GDM1 (cell line): ENCODE measurements around the gene AUTS2.
"Not testable (repeated sequence)": the region's sequence is repeated elsewhere in the genome, so short reads cannot be mapped to it uniquely, and the experiment has no call there.

Experiments
- DNase-seq: peaks from one replicate; lab custom pipeline; 2025; lab: John Stamatoyannopoulos, UW

Gene AUTS2

DNA sequence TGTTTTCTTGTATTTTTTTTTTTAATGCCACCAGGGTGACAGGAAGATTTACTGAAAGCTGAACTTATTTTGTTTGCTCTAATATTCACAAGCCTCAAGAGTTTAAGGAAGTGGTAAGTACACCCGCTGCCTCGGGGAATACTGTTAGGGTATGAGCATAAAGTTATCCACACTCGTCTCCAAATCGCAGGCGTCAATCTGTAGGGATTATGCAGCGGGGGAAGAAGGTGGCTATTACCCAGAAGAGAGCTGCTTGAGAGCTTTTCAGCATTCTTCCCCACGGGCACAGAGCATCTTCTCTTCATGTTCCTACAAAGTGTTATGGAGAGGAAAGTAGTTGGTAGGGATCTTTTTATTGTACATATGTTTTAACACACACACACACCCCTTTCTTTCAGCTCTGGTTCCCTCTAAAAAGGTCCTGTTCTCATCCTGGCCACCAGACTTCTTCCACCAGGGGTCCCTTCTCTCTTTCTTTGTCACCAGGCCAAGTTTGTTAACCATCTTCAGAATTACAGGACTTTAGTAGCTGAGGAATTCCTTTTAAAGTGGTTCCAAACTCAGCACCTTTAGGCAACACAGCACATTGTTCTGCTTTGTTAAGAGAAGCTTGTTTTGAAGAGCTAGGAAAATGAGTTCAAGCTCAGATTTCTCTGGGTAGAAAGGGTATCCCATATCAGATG lies 1122.1 kb downstream of the AUTS2 start:
- DNase-seq, result no peak

DNA sequence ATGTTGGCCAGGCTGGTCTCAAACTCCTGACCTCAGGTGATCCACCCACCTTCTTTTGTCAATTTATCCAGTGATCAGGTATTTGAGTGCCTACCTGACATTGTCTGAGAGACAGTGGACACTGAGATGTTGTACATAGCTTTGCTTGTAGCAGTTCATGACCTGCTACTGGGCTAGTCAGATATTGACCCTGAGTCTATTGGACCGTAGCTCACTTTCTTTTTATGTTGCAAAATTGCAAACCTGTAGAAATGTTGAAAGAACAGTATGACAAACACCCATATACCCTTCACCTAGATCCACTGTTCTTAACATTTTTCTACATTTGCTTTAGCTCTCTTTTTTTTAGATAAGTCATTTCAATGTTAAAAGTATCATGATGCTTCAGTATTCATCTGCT lies 1123.2 kb downstream of the AUTS2 start:
- no peak for DNase-seq

DNA sequence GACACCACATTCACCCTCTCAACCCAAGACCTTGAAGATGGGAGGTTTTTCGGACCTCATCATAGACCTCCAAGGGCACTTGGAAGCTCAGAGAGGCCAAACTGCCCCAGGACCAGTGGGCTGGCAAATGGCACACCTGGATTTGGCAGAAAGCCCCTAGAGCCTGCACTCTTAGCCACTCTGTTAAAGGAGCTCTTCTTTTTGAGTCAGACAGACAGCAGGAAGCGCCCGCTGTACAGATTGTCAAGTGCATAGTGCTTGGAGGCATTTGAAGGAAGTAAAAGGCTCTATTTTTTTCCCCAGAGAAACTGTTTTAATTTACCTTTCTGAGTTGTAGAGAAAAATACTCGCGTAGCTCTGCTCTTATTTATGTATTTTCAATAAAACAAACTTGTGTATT lies 1125.1 kb downstream of the AUTS2 start:
- no peak for DNase-seq

DNA sequence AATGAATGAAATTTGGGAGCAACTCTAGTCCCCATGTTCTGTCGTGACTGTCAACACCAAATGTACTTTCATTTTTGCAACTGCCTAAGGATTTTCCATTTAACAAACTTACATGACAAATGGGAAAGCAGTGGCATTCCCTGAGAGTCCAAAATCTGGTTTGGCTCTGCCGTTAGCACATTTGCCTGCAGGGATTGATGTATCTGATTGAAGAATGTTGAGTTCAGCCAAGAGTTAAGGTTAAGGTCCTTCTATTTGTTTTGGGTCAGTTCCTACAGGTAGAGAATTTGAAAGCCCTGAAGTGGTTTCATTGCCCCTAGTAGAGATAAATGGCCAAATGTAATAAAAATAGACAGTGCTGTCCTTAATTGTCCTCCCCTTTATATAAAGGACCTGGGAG lies 1127.2 kb downstream of the AUTS2 start:
- no peak for DNase-seq

DNA sequence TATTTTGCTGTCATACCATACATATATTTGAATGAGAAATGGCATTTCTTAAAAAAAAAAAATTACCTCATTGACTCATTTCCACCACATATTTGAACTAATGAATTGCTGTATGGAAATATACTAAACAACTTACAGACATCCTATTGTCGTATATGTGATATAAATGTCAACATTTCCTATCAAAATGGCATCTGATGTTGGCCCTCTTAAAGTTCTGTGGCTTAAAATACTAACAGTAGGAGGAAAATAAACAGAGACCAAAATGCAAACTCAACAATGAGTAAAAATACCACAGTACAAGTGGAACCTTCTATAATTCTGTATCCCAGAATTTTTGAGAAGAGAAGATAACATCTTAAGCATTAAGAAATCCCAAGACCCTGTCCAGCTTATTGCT lies 1128.0 kb downstream of the AUTS2 start:
- no peak for DNase-seq

DNA sequence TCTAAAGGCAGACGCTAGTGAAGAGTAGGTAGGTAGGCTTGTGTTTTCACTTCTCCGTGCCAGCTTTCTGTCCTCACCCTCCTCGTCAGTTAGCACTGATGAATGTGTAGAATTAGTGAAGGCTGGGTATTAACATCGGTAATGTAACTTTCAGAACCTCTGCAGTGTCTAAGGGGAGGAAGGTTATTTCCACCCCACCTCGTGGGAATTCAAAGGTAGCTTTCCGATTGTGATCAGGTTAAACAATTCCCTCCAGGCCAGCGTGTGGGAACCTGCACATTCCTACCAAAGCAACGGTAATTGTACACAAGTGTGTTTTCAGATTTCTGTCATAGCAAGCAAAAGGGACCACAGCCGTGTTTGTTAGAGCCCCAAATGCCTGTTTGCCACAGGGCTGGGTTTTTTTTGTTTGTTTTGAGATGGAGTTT lies 1128.7 kb downstream of the AUTS2 start:
- DNase-seq, result no peak

DNA sequence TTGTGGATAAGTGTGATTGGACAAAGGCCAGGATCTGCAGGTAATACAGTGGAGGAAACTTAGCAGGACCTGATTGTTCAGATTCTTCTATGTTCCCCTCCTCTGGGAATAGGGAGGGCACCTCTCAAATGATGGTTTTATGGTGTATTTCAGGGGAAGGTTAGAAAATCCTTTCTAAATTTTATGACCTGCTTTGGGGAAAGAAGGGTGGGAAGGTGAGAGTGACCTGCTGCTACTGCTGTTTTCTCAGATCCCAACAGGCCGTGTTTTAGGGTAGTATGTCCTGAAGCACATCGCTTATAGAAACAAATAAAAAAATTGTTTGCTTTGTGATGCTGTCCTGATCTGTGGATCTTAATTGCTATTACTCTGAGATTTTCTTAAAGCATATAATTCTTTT lies 1129.6 kb downstream of the AUTS2 start:
- no peak for DNase-seq

DNA sequence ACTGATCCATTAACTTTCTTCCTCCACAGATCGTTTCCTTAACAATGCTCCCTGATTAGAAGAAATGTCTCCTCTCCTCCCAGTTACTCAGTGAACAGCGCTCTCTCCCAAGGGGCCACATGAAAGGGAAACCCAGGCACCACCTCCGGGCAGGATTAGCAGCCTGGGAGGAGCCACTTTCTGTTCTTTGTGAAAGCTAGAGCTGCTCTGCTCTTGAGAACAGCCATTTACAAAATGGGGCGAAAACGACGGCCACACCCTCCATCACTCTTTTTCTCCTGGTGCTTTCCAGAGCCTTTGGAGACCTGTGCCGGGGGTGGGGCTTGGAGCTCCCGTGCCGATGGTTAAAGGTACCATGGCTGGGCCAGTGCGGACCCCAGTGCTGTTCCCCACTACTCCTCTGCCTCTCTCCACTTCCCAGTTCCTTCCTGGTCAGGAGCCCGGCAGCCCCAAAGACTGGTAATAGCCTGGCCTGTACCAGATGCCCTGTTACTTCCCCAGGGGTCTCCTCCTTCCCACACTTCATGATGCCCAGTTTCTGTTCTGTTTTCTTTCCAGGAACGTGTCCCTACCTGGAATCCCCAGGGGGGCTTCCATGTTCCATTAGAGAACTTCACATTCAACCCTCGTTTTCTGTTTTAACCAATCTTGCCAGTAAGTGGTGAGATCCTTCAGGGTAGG lies 1130.7 kb downstream of the AUTS2 start:
- DNase-seq, result no peak

DNA sequence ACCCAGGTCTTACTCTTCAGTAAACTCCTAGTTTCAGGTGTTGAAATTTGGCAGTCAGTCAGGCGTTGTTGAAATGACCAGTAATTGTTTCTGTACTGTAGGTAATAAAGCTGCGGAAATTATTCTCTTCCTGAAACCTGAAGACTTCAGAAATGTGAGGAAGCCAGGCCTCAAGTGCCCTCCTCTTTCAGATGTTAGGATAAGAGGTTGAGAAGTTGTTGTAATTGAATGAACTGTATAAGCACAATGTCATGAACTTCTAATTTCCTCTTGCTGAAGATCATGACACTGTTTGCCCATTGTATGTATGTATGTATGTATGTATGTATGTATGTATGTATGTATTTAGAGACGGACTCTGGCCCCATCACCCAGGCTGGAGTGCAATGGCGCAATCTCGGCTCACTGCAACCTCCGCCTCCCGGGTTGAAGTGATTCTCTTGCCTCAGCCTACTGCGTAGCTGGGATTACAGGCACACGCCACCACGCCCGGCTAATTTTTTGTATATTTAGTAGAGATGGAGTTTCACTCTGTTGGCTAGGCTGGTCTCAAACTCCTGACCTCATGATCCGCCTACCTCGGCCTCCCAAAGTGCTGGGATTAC lies 1131.4 kb downstream of the AUTS2 start:
- DNase-seq, result not testable (repeated sequence)

DNA sequence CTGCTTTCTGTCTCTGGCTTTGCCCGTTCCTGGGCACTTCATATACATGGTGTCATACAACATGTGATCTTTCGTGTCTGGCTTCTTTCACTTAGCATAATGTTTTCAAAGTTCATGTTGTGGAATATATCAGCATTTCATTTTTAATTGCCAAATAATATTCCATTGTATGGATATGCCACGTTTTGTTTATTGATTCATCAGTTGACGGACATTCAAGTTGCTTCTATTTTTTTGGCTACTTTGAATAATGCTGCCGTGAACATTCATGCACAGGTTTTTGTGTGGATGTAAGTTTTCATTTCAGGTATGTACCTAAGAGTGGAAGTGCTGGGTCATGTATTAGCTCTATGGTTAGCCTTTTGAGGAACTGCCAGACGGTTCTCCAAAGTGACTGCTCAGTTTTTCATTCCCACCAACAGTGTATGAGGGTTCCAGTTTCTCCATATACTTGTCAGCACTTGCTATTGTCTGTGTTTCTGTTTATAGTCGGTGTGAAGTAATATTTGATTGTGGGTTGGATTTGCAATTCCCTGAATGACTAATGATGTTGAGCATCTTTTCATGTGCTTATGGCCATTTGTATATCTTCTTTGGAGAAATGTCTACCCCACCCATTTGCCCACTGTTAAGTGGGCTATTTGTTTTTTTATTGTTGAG lies 1132.3 kb downstream of the AUTS2 start:
- DNase-seq, result no peak

DNA sequence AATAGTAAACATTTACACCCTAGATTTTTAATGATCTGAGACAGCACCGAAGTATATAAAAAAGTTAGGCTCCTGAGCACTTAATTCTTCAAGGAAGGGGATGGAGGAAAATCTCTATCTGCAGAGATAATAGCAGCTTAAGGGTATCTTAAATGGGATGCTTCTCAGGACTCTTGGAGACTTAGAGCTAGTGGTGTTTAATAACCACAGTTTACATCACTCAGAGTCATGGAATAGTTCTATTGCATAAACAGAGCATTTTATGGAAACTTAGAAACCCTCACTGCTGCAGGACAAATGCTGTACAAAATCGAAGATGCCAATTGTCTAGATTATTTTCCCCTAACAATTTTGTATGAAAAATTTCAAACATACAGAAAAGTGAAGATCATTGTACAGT lies 1134.8 kb downstream of the AUTS2 start:
- no peak for DNase-seq

DNA sequence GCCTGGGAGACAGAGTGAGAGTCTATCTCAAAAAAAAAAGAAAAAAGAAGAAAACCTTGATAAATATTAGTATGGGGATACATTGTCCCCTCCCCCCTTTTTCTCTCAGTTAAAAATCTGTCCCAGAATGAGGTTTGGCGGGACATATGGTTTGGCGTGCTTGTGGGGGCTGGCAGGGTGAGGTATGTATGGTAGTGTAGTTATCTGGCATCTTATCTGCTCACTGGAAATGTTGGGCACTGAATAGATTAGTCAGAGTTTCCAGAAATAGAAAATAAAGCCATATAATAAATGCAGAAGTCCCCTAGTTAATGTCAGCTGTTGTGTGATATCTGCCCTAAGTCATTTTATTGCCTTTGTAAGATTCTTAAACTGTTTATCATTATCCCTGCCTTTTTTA lies 1136.1 kb downstream of the AUTS2 start:
- DNase-seq, result no peak

DNA sequence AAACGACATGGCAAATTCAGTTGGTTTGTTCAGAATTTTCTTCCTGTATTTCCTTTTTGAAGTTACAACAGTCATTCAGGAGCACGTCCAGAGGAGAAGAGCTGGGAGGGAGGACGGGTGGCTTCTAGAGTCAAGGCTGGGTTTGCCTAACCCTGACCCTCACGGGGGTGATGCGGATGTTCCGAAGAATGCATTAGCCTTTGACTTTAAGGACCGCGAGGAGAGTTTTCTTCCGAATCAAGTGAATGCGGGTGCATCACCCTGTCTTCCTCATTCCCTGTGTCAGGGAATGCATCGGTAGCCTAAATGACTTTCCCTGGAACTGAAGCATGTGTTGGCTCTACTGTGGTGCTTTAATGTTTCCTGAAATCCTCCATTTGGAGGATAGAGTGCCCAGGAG lies 1137.0 kb downstream of the AUTS2 start:
- DNase-seq, result no peak

DNA sequence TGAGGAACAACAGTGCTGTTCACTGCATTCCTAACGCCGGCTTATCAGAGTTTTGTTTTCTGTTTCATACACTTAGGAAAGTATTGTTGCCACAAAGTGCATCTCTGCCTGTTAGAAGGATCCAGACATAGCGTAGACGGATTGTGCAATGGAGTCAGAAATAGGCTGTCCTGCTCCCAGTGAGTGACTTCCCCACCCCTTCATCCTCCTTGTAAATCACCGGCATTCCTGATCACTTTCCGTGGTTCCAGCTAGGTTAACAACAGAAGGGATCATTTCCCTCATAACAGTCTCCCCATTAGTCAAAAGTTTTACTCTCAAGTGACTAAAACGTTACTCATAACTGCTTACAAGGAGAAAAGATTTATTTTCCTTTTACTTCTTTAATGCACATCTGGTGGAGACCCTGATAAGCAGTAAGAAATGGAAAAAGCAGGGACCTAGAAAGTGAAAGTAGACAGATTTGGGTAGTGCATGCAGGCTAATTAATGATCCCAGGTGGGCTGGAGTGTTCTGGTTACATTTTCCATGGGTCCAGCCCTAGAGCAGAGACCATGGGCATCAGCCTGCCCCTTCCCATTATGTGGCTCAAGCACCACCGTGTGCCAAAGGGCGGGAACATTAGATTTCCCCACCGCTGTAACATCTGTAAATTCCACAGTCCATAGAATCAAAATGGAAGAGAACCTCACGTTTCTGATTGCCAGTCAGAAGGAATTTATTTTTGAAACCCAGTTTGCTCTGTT lies 1138.6 kb downstream of the AUTS2 start:
- no peak for DNase-seq

DNA sequence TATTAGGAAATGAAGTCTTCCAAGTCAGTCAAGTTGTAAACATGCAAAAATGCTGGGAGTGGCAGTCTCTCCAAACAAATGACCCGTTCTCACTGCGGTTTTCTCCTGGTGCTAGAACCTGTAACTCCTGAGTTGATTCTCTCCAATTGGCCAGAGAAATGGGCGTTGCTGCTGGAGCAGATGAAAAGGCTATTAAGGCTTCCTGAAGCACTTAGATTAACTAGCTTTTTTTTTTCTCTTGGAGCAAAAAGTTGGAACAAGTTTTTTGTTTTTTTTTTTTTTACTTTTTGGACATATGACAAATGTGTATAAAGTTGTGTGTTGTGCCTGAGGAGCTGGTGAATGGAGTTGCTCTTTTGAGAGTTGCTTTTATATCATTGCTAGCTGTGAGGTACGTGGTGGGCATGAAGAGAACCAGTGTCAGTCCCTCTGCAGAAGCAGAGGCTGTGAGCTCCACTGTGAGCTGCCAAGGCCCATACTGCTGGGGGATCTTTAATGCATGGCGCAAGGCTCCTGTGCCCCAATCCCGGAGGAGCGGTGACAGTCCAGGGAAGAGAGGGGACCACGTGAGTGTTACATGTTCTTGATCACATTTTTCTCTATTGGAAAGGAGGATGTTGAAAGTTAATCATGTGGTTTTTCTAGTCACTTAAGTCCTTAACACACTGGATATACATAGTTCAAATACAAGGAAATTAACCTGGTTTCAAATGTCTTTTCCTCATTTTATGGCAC lies 1140.0 kb downstream of the AUTS2 start:
- no peak for DNase-seq

DNA sequence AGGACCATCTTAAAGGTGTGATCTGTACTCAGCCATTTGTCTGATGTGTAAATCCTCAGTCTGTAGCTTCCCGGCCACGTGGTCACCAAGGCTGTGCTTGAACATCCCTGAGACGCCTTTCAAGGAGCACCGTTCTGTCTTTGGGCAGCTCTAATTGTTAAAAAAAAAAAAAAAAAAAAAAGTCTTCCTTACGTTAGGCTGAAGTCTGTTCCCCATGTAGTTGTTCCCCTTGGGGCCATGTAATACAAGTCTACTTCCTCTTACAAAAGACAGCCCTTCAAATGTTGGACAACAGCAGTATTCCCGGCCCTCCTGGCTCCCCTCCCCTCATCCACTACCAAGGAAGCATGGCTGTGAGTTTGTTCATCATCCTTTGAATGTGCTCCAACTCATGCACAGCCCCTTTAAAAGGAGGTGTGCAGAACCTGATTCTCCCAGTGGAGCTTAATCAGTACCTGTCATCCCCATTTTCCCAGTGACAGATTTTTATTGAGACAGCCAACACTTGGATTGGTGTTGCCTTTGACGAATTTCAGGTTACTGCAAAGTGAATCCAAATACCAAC lies 1141.5 kb downstream of the AUTS2 start:
- DNase-seq, result no peak

DNA sequence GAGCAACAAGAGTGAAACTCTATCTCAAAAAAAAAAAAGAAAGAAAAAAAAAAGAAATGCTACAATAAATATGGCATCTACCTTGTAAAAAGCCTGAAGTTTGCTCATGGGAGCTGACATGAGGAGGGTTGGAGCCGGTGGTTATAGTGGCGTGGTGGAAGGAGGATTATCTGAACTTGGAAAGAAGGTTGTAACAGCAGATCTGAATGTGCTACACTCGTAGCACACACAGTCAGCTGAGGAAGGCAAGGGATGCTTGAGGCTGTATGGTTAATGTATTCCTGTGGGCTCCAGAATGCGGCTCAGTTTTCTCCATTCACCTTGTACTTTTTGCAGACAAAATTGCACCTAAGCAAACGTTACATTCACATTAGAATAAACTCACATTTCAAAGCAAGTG lies 1143.4 kb downstream of the AUTS2 start:
- no peak for DNase-seq

DNA sequence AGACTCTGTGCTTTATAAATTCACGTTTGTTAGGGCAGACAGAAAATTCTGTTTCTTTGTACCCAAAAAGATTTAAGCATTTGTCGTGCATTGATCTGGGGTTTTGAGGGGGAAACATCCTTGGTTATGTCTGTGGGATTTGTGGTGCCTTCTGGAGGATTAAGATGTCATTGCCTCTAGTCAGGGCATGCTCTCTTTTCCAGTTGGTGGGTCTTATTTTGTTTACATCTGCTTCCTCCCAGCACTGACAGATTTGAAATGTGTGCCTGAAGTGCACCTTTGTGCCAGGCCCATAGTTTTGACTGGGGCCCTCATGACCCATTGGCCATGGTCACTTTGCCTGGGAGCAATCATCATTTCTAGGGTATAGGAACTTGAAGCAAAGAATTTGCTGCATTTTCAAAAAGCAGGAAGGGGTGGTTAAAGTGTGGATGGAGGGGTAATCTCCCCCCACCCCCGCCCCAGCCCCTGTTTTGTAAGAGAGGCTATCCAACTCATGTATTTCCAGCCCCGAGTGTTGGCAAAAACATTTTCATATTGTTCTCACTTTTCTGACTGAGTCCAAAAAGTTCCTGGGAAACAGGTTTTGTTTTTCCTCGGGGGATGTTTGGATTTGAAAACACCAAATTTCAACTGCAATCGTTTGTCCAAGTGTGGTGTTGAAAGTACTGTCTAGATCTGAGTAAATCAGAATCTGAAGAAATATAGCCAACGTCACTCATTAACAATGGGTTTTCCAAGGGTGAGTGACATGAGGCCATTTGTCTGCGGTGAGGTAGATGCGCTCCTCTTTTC lies 1145.5 kb downstream of the AUTS2 start:
- DNase-seq, result no peak

DNA sequence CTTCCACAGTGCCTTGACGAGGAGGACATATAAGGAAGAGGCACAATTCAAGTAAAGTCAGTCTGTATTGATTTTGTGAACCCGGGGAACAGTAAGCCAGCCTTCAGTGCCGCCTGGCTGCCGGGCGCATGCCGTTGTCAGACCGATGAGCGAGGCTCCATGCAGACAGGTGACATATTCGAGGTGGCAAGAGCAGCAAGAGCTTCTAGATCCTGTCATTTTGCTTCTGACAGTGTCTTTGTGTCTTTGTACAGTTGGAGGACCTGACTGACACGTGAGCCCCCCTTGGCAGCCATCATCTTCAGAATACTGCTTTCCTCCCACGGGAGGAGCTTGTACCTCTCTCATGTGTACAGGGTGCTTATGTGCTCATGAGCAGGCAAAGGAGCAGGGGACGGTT lies 1146.2 kb downstream of the AUTS2 start:
- DNase-seq, result no peak

DNA sequence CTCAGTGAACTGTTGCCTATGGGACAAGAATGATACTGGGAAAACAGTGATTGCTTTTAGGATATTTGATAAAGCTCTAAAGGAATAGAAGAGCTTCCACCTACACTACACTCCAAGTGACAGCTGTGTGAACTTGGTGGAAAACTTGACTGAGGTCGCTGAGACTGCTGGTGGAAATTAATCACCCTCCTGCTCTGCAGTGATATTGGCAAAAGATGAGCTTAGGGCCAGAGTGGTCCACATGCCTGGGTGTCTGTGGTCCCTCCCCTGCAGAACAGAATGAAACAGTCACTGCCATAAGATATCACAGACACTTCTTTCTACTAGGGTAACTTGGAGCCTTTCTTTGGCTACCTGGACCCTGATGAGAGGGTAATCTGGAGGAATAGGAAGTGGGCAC lies 1151.6 kb downstream of the AUTS2 start:
- no peak for DNase-seq
